ENCODE results near the gene CNGA1.
"Not testable (repeated sequence)": the region's sequence is repeated elsewhere in the genome, so short reads cannot be mapped to it uniquely, and the experiment has no call there.

The CNGA1 gene

DNA sequence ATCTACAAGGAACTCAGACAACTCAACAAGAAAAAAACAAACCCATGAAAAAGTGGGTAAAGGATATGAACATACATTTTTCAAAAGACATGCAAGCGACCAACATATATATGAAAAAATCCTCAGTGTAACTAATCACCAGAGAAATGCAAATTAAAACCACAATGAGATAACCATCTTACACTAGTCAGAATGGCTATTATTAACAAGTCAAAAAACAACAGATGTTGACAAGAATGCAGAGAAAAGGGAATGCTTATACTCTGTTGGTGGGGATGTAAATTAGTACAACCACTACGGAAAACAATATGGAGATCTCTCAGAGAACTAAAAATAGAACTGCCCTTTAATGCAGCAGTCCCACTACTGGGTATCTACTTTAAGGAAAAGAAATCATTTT lies 12.2 kb upstream of the CNGA1 start:
- DNase-seq: no peak

DNA sequence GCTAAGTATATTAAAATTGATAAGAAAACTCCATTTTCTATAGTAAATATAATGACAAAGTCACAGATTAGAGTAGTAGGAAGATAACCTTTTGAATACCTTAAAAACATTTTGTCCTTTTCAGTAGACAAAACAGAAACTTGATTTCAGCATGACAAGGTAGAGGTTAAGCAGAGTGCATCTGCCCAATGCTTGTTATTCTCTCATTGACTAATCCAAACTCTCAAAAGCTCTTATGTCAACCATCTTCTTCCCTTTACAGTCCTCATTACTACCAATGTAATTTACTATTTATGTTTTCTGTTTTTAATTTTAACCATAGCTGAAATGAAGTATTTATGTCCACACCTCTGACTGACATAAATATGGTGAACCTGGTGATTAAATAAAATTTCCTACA lies 11.2 kb upstream of the CNGA1 start:
- no peak for DNase-seq

DNA sequence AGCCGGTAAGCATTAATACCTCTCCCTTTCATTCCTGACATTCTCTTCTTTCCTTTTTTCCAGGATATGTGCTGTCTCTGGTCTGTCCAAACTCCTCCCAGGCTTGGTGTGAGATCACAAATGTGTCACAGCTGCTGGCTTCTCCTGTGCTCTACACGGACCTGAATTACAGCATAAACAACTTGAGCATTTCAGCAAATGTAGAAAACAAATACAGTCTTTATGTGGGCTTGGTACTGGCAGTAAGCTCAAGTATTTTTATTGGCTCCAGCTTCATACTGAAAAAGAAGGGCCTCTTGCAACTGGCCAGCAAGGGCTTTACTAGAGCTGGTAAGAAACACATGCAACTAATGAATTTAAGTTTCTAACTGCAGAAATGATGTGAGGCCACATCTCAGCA lies 8.5 kb upstream of the CNGA1 start:
- DNase-seq: no peak

- DNase-seq: no peak
Observed at GRCh38 chr4:48024522-48024921, 8.0 kb upstream of the CNGA1 start.

GRCh38 chr4:48022192-48022799 lies 5.8 kb upstream of the CNGA1 start:
- no peak for DNase-seq

DNA sequence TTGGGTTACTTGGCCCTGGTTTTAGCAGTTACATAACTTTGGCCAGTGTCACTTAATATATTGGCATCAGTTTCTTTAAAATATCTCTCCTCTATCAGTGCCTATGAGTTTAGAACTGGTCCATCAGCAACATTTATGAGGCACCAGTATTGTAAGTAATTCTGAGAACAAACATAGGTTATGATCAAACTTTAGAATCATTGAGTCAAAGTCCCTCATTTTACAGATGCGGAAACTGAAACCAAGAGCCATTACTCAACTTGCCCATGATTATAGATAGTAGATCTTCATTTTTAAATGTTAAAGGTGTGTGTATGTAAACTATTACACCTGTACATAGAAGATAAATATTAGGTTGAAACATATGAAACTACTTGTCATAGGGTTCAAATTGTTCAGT lies 4.6 kb upstream of the CNGA1 start:
- DNase-seq: no peak

- no peak for DNase-seq
Observed at GRCh38 chr4:48018112-48018511, 1.6 kb upstream of the CNGA1 start.

DNA sequence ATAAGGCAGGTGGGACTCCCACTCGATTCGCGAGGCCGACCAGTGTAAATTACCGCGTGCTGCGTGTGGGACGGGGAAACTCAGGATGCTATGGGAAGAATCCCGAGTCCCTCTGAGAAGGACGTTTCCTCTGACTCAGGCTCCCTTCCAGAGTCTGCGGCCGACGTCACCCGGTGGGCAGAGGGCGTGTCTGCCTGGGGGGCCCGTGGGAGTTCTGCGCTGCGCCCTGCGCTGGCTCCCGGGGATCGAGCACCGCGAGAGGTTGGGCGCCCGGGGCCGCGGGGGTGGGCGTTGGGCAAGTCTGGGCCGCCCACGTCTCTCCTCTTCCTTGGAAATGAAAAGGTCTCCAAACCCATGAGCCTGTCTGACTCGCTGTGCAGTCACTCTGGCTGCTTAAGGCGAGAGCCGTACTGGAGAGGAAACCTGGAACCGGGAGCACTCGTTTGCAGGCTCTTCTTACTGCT lies 659 bp upstream of the CNGA1 start:
- no peak for DNase-seq

GRCh38 chr4:48015678-48016077 lies 803 bp downstream of the CNGA1 start:
- no peak for DNase-seq

DNA sequence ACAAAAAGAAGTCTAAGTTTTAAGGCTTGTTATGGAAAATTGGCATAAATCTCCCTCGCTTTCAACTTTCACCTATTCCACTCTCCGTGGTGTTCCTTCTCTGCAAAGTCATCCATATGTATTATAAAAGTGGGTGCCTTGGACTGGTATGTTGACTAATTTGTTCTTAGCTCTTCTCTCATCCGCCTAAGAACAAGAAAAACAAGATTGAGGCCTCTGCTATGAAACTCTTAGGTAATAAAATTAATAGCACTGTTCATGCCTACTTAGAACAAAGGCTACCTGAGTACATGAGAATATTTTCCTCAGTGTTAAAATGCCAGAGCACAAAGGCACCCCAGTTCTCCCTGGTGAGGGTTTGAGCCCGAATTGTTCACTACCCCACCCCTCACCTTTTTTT lies 1.3 kb downstream of the CNGA1 start:
- no peak for DNase-seq

DNA sequence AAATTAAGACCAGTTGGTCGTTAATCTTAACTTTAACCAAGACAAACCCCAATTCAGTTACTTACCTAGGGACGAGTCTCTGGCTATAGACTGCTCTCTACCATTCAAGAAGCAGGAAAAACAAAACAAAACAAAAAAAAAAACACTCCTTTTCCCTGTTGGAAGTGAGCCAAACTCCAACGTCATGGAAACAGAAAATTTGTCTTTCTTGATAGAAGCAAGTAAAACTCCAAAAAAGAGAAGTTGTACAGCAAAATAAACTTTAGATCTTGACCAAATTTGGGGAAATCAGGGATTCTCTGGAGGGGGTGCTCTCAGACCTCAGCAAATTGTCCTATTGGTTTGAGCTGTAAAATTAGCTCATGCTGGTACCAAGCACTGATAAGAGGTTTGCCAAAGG lies 3.7 kb downstream of the CNGA1 start:
- no peak for DNase-seq

GRCh38 chr4:48011722-48012121 lies 4.8 kb downstream of the CNGA1 start:
- DNase-seq: no peak

DNA sequence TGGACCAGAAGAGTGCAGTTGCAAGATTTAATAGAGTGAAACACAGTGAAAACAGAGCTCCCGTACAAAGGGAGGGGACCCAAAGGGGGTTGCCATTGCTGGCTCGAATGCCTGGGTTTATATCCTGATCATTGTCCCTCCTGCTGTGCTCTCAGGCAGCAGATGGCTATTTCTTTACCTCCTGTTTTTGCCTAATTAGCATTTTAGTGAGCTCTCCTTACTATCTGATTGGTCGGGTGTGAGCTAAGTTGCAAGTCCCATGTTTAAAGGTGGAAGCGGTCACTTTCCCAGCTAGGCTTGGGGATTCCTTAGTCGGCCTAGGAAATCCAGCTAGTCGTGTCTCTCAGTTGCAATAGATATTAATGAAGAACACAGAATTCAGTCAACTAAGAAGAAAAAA lies 5.6 kb downstream of the CNGA1 start:
- not testable (repeated sequence) for DNase-seq

GRCh38 chr4:48008021-48008596 lies 8.4 kb downstream of the CNGA1 start:
- no peak for DNase-seq

DNA sequence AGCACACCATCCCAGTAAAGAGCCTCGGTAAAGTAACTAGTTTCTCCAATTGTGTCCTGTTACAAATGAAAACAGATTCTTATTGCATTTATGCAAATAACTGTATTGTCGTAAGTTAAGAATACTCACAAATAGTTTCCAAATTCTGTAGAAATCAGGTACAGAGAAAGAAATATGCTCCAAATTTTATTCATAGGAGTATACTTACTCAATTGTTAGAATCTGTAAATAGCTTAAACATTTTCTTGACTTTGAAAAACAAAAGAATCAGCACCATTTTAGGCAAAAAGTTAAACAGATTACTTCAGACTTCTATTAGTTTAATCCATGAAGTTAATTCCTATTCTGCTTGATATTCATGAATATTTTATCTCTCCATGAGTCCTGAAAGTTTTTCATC lies 10.7 kb downstream of the CNGA1 start:
- DNase-seq: no peak

- not testable (repeated sequence) for DNase-seq
Observed at GRCh38 chr4:48003568-48003967, 12.9 kb downstream of the CNGA1 start.

- DNase-seq: no peak
Observed at GRCh38 chr4:48002267-48002666, 14.2 kb downstream of the CNGA1 start.

- no peak for DNase-seq
Observed at GRCh38 chr4:47996021-47996420, 20.5 kb downstream of the CNGA1 start.

DNA sequence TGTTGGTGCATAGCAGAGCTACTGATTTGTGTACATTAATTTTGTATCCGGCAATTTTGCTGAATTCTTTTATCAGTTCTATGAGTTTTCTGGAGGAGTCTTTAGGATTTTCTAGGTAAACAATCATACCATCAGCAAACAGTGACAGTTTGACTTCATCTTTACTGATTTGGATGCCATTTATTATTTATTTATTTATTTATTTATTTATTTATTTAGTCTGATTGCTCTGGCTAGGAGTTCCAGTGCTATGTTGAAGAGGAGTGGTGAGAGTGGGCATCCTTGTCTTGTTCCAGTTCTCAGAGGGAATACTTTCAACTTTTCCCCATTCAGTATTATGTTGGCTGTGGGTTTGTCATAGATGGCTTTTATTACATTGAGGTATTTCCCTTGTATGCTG lies 24.0 kb downstream of the CNGA1 start:
- not testable (repeated sequence) for DNase-seq

DNA sequence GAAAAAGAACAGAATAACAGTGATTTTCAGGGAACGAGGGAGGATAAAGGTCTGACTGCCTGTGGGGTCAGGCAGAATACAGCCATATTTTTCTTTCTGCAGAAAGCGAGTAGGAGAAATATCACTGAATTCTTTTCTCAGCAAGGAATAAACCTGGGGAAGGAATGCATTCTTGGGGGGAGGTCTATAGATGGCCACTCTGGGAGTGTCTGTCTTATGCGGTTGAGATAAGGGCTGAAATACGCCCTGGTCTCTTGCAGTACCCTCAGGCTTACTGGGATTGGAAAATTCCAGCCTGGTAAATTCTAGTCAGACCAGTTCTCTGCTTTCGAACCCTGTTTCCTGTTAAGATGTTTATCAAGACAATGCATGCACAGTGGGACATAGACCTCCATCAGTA lies 26.3 kb downstream of the CNGA1 start:
- no peak for DNase-seq

GRCh38 chr4:47974566-47974965 lies 41.9 kb downstream of the CNGA1 start:
- DNase-seq: no peak

- no peak for DNase-seq
Observed at GRCh38 chr4:47972721-47973120, 43.8 kb downstream of the CNGA1 start.

GRCh38 chr4:47972181-47972580 lies 44.3 kb downstream of the CNGA1 start:
- DNase-seq: no peak

DNA sequence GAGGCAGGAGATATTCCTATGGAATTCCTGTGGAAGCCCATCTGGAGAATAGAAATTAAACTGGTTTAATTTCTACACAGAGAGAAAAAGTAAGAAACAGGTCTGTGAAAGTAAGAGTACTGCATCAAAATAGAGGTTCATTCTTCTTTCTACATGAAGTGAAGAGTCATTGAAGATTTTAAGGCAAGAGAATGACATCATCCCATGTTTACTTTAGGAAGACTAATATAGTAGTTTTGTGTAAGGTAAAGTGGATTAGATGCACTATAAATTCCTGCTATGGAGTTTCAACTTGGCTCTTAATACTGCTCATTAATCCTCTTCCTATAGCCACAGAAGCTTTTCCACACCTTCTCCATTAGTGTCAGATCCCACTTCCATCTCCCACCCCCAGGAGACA lies 47.6 kb downstream of the CNGA1 start:
- no peak for DNase-seq

DNA sequence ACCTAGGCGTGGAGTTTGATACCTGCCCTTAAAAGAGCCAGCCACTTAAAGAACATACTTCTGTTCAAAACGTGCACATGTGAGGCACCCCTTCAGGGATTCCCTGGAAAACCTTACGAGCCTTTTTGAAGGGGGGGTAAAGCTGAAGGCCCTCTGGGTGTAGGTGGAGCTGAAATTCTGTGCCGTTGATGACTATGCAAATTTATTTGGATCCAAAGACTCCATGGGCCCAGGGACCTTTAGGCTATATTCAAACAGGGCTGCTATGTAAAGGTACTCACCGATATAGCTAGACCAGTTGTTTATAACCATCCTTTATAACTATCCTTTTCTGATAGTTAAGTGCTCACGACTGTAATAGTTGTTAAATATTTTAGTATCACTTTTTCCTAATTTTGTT lies 61.8 kb downstream of the CNGA1 start:
- DNase-seq: no peak
